HG02840 (cell line): ENCODE measurements around the gene MS4A10.

Experiments
- ATAC-seq: cut with Tn5 transposase; IDR thresholded peaks from one replicate; pipeline ENCODE4 v1.9.1; 2021; ENCODE audit warnings: mild to moderate bottlenecking, moderate library complexity, moderate number of reproducible peaks; ENCODE audit not compliant: unreplicated experiment, low FRiP score

The MS4A10 gene

DNA sequence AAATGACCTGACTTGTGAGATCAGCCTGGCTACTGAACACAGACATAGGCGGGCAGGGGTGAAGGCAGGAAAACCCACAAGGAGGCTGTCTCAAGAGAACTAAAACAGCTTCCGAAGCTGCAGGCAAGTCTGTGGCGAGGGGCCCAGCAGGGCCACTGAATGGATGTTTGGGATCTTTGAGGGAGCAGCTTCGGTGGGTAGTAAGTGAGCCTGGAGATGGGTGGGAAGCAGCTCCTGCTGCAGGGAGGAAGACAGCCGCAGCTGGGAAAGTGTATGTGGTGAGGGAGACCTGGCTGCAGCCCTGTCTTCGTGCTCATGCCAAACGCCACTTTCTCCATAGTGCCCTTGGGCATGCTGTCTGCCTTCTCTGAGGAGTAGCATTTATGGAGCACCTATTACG lies 60.2 kb downstream of the MS4A10 start:
- no peak for ATAC-seq

DNA sequence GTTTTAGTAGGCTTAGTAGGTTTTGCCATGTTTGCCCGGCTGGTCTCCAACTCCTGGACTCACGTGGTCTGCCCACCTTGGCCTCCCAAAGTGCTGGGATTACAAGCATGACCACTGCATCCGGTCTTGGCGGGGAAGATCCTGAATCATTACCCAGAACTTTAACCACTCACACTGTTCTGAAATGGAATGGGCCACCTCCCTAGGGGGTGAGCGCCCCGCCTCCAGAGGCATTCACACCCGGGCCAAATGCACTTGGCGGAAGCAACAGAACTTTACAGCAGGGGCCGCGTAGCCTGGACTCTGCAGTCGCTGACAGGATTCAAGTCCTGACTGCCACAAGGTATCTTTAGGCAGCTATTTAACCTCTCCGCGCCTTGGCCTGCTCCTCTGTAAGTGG lies 62.1 kb downstream of the MS4A10 start:
- ATAC-seq: no peak

DNA sequence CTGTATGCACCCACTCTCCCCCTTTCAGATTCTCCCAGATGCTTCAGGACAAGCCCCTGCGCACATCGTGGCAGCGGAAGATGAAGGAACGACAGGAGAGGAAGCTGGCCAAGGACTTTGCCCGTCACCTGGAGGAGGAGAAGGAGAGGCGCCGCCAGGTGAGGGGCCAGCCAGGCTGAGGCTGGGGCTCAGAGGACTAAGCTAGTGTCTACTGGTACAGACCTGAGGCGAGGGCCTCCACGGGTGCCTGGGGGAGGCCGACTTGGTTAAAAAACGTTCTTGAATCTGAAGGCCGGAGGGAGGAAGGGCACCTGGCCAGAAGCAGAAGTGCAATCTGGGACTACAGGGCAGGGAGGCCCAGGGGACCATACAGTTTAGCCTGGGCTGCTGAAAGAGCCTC lies 62.8 kb downstream of the MS4A10 start:
- ATAC-seq: no peak

DNA sequence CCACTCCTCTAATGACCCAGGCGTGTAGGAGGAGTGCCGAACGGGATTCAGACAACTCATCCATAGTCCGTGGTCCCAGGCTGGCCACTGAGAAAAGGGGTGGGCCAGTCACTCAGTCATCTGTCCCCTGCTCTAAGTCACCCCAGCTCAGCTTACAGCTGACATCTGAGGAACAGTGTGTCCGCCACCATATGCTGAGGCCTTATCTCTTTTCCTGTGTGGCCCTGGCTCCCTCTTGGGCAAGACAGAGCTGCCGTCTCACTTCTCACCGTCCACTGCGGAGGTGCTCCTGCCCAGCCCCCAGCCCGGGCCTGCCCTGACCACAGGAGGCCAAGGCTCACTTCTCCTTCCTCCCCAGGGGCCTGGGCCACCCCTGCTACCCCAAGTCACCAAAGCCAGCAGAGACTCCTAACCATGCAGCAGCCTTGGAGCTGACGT lies 63.6 kb downstream of the MS4A10 start:
- ATAC-seq: no peak

DNA sequence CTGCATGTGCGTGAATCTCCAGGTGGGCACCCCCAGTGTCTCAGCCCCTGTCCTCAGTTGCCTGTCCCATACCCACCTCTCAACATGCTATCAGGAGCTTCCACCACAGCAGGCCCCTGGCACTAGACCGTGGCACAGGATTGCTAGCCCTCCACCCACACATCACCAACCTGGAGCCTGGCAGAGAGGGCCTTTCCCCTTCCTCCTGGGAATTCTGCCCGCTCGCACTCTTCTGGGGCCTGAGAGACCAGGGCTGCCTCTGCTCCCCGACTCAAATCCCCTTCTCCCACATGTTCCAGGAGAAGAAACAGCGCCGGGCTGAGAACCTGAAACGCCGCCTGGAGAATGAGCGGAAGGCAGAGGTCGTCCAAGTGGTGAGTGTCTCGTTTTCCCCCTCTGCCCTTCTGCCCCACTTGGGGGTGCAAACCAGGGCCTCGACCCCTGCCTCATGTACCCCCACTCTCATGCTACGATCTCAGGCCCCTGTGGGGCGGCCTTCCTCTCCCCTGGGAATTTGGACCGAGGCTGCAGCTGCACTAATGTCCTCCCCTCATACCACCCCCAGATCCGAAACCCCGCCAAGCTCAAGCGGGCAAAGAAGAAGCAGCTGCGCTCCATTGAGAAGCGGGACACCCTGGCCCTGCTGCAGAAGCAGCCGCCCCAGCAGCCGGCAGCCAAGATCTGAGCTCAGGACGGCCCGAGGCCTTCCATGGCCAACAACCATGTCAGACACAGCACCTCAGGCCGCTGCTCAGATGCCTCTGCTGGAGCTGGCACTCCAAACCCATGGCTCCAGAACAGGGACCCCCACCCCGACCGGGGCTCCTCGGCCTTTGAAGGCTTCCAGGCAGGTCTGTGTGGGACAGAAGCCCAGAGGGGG lies 64.7 kb downstream of the MS4A10 start:
- no peak for ATAC-seq
